GM21723 (cell line): Measurements from ENCODE around the gene IL11.
A peak's percentile ranks its signal among the peaks of the same experiment; 100 is the strongest.
"Not testable (repeated sequence)": the region's sequence is repeated elsewhere in the genome, so short reads cannot be mapped to it uniquely, and the experiment has no call there.

ENCODE experiments used
- ATAC-seq: cut with Tn5 transposase; IDR thresholded peaks from one replicate; pipeline ENCODE4 v1.9.1; 2021; ENCODE audit warnings: mild to moderate bottlenecking, moderate library complexity; ENCODE audit not compliant: unreplicated experiment

IL11 gene

GRCh38 chr19:55370305-55370988 is at the start of gene IL11:
Gene IL11, minus strand, starts transcription at chr19:55370463. Its CDS starts 153 bp downstream, at chr19:55370310.
- no peak for ATAC-seq

- ATAC-seq: no peak
Measured at GRCh38 chr19:55419624-55420236, 49.5 kb upstream of the IL11 start.

GRCh38 chr19:55419103-55419502 is 48.8 kb upstream of the IL11 start:
- no peak for ATAC-seq

- no peak for ATAC-seq
Measured at GRCh38 chr19:55418185-55418584, 47.9 kb upstream of the IL11 start.

GRCh38 chr19:55410168-55410567 is 39.9 kb upstream of the IL11 start:
- ATAC-seq: no peak

GRCh38 chr19:55409179-55409578 is 38.9 kb upstream of the IL11 start:
- not testable (repeated sequence) for ATAC-seq

- no peak for ATAC-seq
Measured at GRCh38 chr19:55408533-55408872, 38.2 kb upstream of the IL11 start.

- ATAC-seq: peak; percentile 78
Measured at GRCh38 chr19:55407800-55408532, 37.7 kb upstream of the IL11 start.

- ATAC-seq: peak; percentile 79
Measured at GRCh38 chr19:55407550-55407799, 37.2 kb upstream of the IL11 start, which contains the start of gene UBE2S. Gene UBE2S, minus strand, starts transcription at chr19:55407788. Its CDS starts 199 bp downstream, at chr19:55407589.

- ATAC-seq: no peak
Measured at GRCh38 chr19:55406826-55407549, 36.7 kb upstream of the IL11 start.

- ATAC-seq: no peak
Measured at GRCh38 chr19:55406091-55406825, 36.0 kb upstream of the IL11 start.

GRCh38 chr19:55405638-55406037 is 35.4 kb upstream of the IL11 start:
- no peak for ATAC-seq

- ATAC-seq: no peak
Measured at GRCh38 chr19:55402509-55402908, 32.2 kb upstream of the IL11 start.

- not testable (repeated sequence) for ATAC-seq
Measured at GRCh38 chr19:55401390-55401789, 31.1 kb upstream of the IL11 start.

GRCh38 chr19:55400281-55401087 is 30.2 kb upstream of the IL11 start:
- no peak for ATAC-seq

- no peak for ATAC-seq
Measured at GRCh38 chr19:55398200-55398925, 28.1 kb upstream of the IL11 start.

GRCh38 chr19:55392820-55393761 is 22.8 kb upstream of the IL11 start:
- no peak for ATAC-seq
